H1 (cell line): ENCODE results near the gene SLX9. TPM values are rescaled to one million over a fixed set of nuclear protein-coding genes. Genes with fewer than 3 reads are reported as not detected.

ENCODE experiments used
- CTCF ChIA-PET: fragments of 300-600 bp; sonication (Branson Sonifier 250); formaldehyde crosslinking; loops from one replicate; lab custom pipeline; 2021; ENCODE audit not compliant: partially characterized antibody; lab: Charles Lee
- POLR2A ChIA-PET: fragments of 300-600 bp; sonication (Branson Sonifier 250); formaldehyde crosslinking; loops from one replicate; lab custom pipeline; 2021; ENCODE audit warnings: inconsistent platforms; ENCODE audit not compliant: partially characterized antibody; lab: Charles Lee
- DNase-seq, 2 experiments: peaks; one replicate each; pipeline versions ENCODE4 v3.0.0 to v3.0.0-alpha.2; 2010 to 2022; ENCODE audit warnings: low spot score in 2 of 2, low read depth in 1 of 2, mixed read lengths in 1 of 2
- FAIRE-seq: peaks from 2 replicates; lab custom pipeline; 2011; peaks lifted over from hg19 to GRCh38; lab: Jason Lieb, UNC
- H2AFZ ChIP-seq: 2 replicates; pipeline ENCODE4 v1.8.1; 2012; ENCODE audit warnings: low read length, inconsistent platforms
- H2AK5ac ChIP-seq: 2 replicates; pipeline ENCODE4 v1.6.1; 2013; ENCODE audit warnings: low read depth, low read length
- H2BK120ac ChIP-seq: replicated peaks from 2 replicates; pipeline ENCODE3; 2013; ENCODE audit warnings: low read depth, low read length, inconsistent platforms
- H2BK12ac ChIP-seq: 2 replicates; pipeline ENCODE4 v1.6.1; 2013; ENCODE audit warnings: low read depth, low read length
- H2BK15ac ChIP-seq: 2 replicates; pipeline ENCODE4 v1.6.1; 2013; ENCODE audit warnings: low read length
- H2BK20ac ChIP-seq: 2 replicates; pipeline ENCODE4 v1.6.1; 2013; ENCODE audit warnings: low read length
- H2BK5ac ChIP-seq: 2 replicates; pipeline ENCODE4 v1.6.1; 2013; ENCODE audit warnings: low read depth, low read length
- H3K14ac ChIP-seq: 2 replicates; pipeline ENCODE4 v1.6.1; 2013; ENCODE audit warnings: inconsistent platforms; ENCODE audit not compliant: insufficient read length
- H3K18ac ChIP-seq: 2 replicates; pipeline ENCODE4 v1.6.1; 2013; ENCODE audit warnings: low read length; ENCODE audit errors: extremely low read depth
- H3K23ac ChIP-seq: 2 replicates; pipeline ENCODE4 v1.6.1; 2013; ENCODE audit warnings: inconsistent platforms; ENCODE audit not compliant: insufficient read length
- H3K23me2 ChIP-seq: 2 replicates; pipeline ENCODE4 v1.6.1; 2013; ENCODE audit warnings: low read depth, low read length
- H3K27ac ChIP-seq: 2 replicates; pipeline ENCODE4 v1.6.1; 2011; ENCODE audit warnings: low read depth, low read length, inconsistent platforms
- H3K27me3 ChIP-seq, 4 experiments: replicated peaks in 1 of 4; 1 replicate in 1 of 4; 2 replicates in 3 of 4; pipeline versions ENCODE4 v1.6.1 to v1.8.1; 2011 to 2013; ENCODE audit warnings: low read length in 3 of 4, mild to moderate bottlenecking in 3 of 4, inconsistent platforms in 2 of 4, mixed read lengths in 2 of 4, moderate library complexity in 1 of 4; ENCODE audit not compliant: control insufficient read depth in 3 of 4, insufficient read depth in 3 of 4; ENCODE audit errors: extremely low read depth in 1 of 4
- H3K36me3 ChIP-seq, 4 experiments: 2 replicates each; pipeline versions ENCODE4 v1.6.1 to v1.8.1; 2011 to 2013; ENCODE audit warnings: mild to moderate bottlenecking in 4 of 4, low read length in 3 of 4, moderate library complexity in 2 of 4, control low read depth in 1 of 4, inconsistent platforms in 1 of 4; ENCODE audit not compliant: insufficient read depth in 4 of 4, control insufficient read depth in 2 of 4
- H3K4ac ChIP-seq: replicated peaks from 2 replicates; pipeline ENCODE3; 2013; ENCODE audit warnings: low read length, low read depth, mixed read lengths, inconsistent platforms; ENCODE audit not compliant: insufficient read length
- H3K4me1 ChIP-seq, 4 experiments: replicated peaks in 1 of 4; 1 replicate in 1 of 4; 2 replicates in 3 of 4; pipeline versions ENCODE4 v1.6.1 to v1.8.1; 2011 to 2013; ENCODE audit warnings: low read length in 3 of 4, inconsistent platforms in 2 of 4, mixed read lengths in 1 of 4; ENCODE audit not compliant: insufficient read depth in 4 of 4, control insufficient read depth in 3 of 4
- H3K4me2 ChIP-seq, 2 experiments: 2 replicates each; pipeline versions ENCODE4 v1.6.1 to v1.8.1; 2011 to 2013; ENCODE audit warnings: low read depth in 2 of 2, low read length in 2 of 2, control low read depth in 1 of 2, inconsistent platforms in 1 of 2, mild to moderate bottlenecking in 1 of 2; ENCODE audit not compliant: insufficient read depth in 1 of 2
- H3K4me3 ChIP-seq, 4 experiments: fragments of 200-600, 300-600 bp in 1 of 4; sonication (generic), shearing (Covaris generic), sonication (Bioruptor Twin) in 1 of 4; 2 replicates each; pipeline versions ENCODE4 v1.5.1 to v1.8.1; 2011 to 2016; ENCODE audit warnings: low read length in 4 of 4, low read depth in 3 of 4, control low read depth in 2 of 4, inconsistent platforms in 2 of 4, mild to moderate bottlenecking in 2 of 4, mixed read lengths in 1 of 4, moderate library complexity in 1 of 4; ENCODE audit not compliant: insufficient read depth in 2 of 4; ENCODE audit errors: extremely low read depth in 1 of 4
- H3K56ac ChIP-seq: replicated peaks from 2 replicates; pipeline ENCODE3; 2013; ENCODE audit warnings: low read depth, mild to moderate bottlenecking, mixed read lengths, low read length, inconsistent platforms; ENCODE audit not compliant: insufficient read length
- H3K79me1 ChIP-seq: 2 replicates; pipeline ENCODE4 v1.6.1; 2013; ENCODE audit warnings: low read depth, low read length, control low read depth
- H3K79me2 ChIP-seq, 2 experiments: 2 replicates each; pipeline versions ENCODE4 v1.6.1 to v1.8.1; 2012 to 2013; ENCODE audit warnings: low read length in 2 of 2, mild to moderate bottlenecking in 2 of 2, inconsistent platforms in 1 of 2; ENCODE audit not compliant: insufficient read depth in 2 of 2, control insufficient read depth in 1 of 2
- H3K9ac ChIP-seq, 4 experiments: replicated peaks in 1 of 4; 1 replicate in 1 of 4; 2 replicates in 3 of 4; pipeline versions ENCODE4 v1.6.1 to v1.8.1; 2011 to 2013; ENCODE audit warnings: low read depth in 3 of 4, low read length in 3 of 4, control low read depth in 2 of 4, mild to moderate bottlenecking in 2 of 4, moderate library complexity in 2 of 4, inconsistent platforms in 1 of 4; ENCODE audit errors: extremely low read depth in 1 of 4
- H3K9me3 ChIP-seq, 2 experiments: 2 replicates each; pipeline versions ENCODE4 v1.6.1 to v1.8.1; 2012 to 2013; ENCODE audit warnings: mild to moderate bottlenecking in 2 of 2, moderate library complexity in 2 of 2, control low read depth in 1 of 2, inconsistent platforms in 1 of 2, low read depth in 1 of 2, low read length in 1 of 2, mixed read lengths in 1 of 2; ENCODE audit not compliant: insufficient read depth in 2 of 2
- H4K20me1 ChIP-seq, 2 experiments: replicated peaks in 1 of 2; 2 replicates each; pipeline versions ENCODE3 to v1.8.1; 2011 to 2013; ENCODE audit warnings: inconsistent platforms in 2 of 2, low read length in 2 of 2, mild to moderate bottlenecking in 1 of 2; ENCODE audit not compliant: insufficient read depth in 2 of 2, control insufficient read depth in 1 of 2
- H4K5ac ChIP-seq: 2 replicates; pipeline ENCODE4 v1.6.1; 2013; ENCODE audit warnings: low read length, low read depth, mixed read lengths, inconsistent platforms; ENCODE audit not compliant: insufficient read length
- H4K8ac ChIP-seq: 2 replicates; pipeline ENCODE4 v1.8.0; 2013; ENCODE audit warnings: mild to moderate bottlenecking, moderate library complexity, low read length, inconsistent platforms; ENCODE audit not compliant: insufficient read depth; ENCODE audit errors: extremely low read depth
- H4K91ac ChIP-seq: replicated peaks from 2 replicates; pipeline ENCODE3; 2013; ENCODE audit warnings: low read length, mixed read lengths, inconsistent platforms; ENCODE audit not compliant: insufficient read length
- ASH2L ChIP-seq: fragments of 200-600, 300-600 bp; sonication (generic); IDR thresholded peaks from one replicate; pipeline ENCODE4 v1.7.1; 2017; ENCODE audit warnings: low read length
- CBX8 ChIP-seq: fragments of 300-800, 300-1000 bp; sonication (generic); IDR thresholded peaks from 2 replicates; pipeline ENCODE4 v1.7.1; 2016; ENCODE audit warnings: low read depth, low read length, borderline replicate concordance
- CHD1 ChIP-seq: IDR thresholded peaks from 2 replicates; pipeline ENCODE4 v1.6.1; 2012; ENCODE audit warnings: low read depth, low read length, improper control_type of control experiment
- CREB1 ChIP-seq: IDR thresholded peaks from 2 replicates; pipeline ENCODE4 v1.6.1; 2012; ENCODE audit warnings: inconsistent platforms
- JUN ChIP-seq: IDR thresholded peaks from 2 replicates; pipeline ENCODE4 v1.6.1; 2011; ENCODE audit warnings: low read depth, mild to moderate bottlenecking, improper control_type of control experiment, low read length
- JUND ChIP-seq: IDR thresholded peaks from 2 replicates; pipeline ENCODE4 v1.6.1; 2011; ENCODE audit warnings: mild to moderate bottlenecking, improper control_type of control experiment, low read length
- NRF1 ChIP-seq: IDR thresholded peaks from 2 replicates; pipeline ENCODE4 v1.6.1; 2011; ENCODE audit warnings: mild to moderate bottlenecking, low read depth, low read length, improper control_type of control experiment
- RBBP5 ChIP-seq: IDR thresholded peaks from 2 replicates; pipeline ENCODE4 v1.7.1; 2012; ENCODE audit warnings: low read depth, mild to moderate bottlenecking, inconsistent platforms, low read length, moderate library complexity, borderline replicate concordance
- RFX5 ChIP-seq: IDR thresholded peaks from 2 replicates; pipeline ENCODE4 v1.6.1; 2011; ENCODE audit warnings: low read depth, low read length, improper control_type of control experiment, borderline replicate concordance
- SP2 ChIP-seq: IDR thresholded peaks from 2 replicates; pipeline ENCODE4 v1.6.1; 2012; ENCODE audit warnings: mild to moderate bottlenecking, low read length, inconsistent platforms
- SP4 ChIP-seq: IDR thresholded peaks from 2 replicates; pipeline ENCODE4 v1.6.1; 2012; ENCODE audit warnings: low read length, inconsistent platforms
- TBP ChIP-seq: IDR thresholded peaks from 2 replicates; pipeline ENCODE4 v1.6.1; 2011; ENCODE audit warnings: low read depth, low read length, improper control_type of control experiment
- TEAD4 ChIP-seq: IDR thresholded peaks from 2 replicates; pipeline ENCODE4 v1.6.1; 2012; ENCODE audit warnings: low read depth, low read length, inconsistent platforms, mixed read lengths
- YY1 ChIP-seq: IDR thresholded peaks from 2 replicates; pipeline ENCODE4 v1.6.1; 2011; ENCODE audit warnings: low read depth, mild to moderate bottlenecking, low read length
- ZNF274 ChIP-seq: IDR thresholded peaks from 2 replicates; pipeline ENCODE4 v1.7.0; 2012; ENCODE audit warnings: low read length, borderline replicate concordance; ENCODE audit errors: extremely low read depth
- WGBS, 2 experiments: shearing (Covaris generic) in 1 of 2; methylation state at CpG; one replicate each; pipeline versions ENCODE4 v1.1.6 to v1.1.7; 2013 to 2015; ENCODE audit warnings: low lambda C conversion rate in 2 of 2, mixed read lengths in 2 of 2, inconsistent platforms in 1 of 2, low coverage in 1 of 2, missing lambda C conversion rate in 1 of 2; ENCODE audit not compliant: insufficient replicate concordance in 2 of 2, insufficient coverage in 1 of 2, insufficient read length in 1 of 2; ENCODE audit errors: extremely low coverage in 1 of 2, missing lambda C conversion rate in 1 of 2; 5-methylcytosine and 5-hydroxymethylcytosine counted together
- polyA plus RNA-seq, 7 experiments: library from polyadenylated mRNA; depleted of rRNA in 3 of 7; stranded (reverse) in 5 of 7; unstranded in 2 of 7; fragments of >200 nt in 5 of 7; fragments of 200-250 nt in 2 of 7; gene quantifications; 1 replicate in 5 of 7; 2 replicates in 1 of 7; 4 replicates in 1 of 7; pipeline versions ENCODE4 v1.2.1 to v1.2.3, GENCODE V29; 2011 to 2013; ENCODE audit warnings: missing spikeins in 2 of 7, mixed read lengths in 2 of 7
- total RNA-seq: library from RNA; stranded (reverse); fragmentation: NEBNext Ultra II Directional; extraction: Animal tissue kit (Norgen Biotek cat#: 25700); gene quantifications from 2 replicates; pipeline ENCODE4 v1.2.1, GENCODE V29; 2021
- TF ChIP-seq, protein P1 (sequence below): IDR thresholded peaks from 2 replicates; pipeline ENCODE4 v1.6.1; 2011; ENCODE audit warnings: low read length, improper control_type of control experiment

Gene SLX9
- total and polyA plus RNA-seq, 2 of the 8 experiments (the other 6 are each of a cell fraction or from before 2014, with no cell fraction given): 17.7 to 57.3 TPM

GRCh38 chr21:44974676-44975075 is 34.8 kb downstream of the SLX9 start:
- no peaks in the 10 kb centered on the region for H3K23me2 ChIP-seq
- 87% methylated on average over 8 of the region's 17 CpGs; no CpG with 5 or more reads in 1 of the 2 experiments for WGBS, 2 experiments
- H3K36me3 ChIP-seq: peaks cover 0 to 7% (median 5%) of the 10 kb centered on the region in 4 experiments; a peak in 5 of 8 replicates
- TF ChIP-seq TBP (no peak), SP4 (no peak), SP2 (no peak), ZNF274 (no peak), JUND (no peak), NRF1 (no peak), CREB1 (no peak), RBBP5 (no peak), CHD1 (no peak), JUN (no peak), CBX8 (no peak), ASH2L (no peak), TEAD4 (no peak), RFX5 (no peak), YY1 (no peak)
- TF ChIP-seq, protein P1, sequence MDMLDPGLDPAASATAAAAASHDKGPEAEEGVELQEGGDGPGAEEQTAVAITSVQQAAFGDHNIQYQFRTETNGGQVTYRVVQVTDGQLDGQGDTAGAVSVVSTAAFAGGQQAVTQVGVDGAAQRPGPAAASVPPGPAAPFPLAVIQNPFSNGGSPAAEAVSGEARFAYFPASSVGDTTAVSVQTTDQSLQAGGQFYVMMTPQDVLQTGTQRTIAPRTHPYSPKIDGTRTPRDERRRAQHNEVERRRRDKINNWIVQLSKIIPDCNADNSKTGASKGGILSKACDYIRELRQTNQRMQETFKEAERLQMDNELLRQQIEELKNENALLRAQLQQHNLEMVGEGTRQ: no peak

More at GRCh38 chr21:44974676-44975075, 34.8 kb downstream of the SLX9 start:
- Histone ChIP-seq H4K20me1 (peaks cover 12% of the 10 kb centered on the region in 2 experiments), H3K27ac (no peak overlapping the region), H4K5ac (no peak overlapping the region), H2BK120ac (no peak overlapping the region), H3K4ac (no peak overlapping the region), H3K4me1 (no peaks in the 10 kb centered on the region; a peak in 1 of 7 replicates), H3K14ac (no peak overlapping the region), H3K18ac (no peak overlapping the region), H3K27me3 (no peaks in the 10 kb centered on the region), H3K9me3 (no peaks in the 10 kb centered on the region), H3K4me3 (no peak overlapping the region), H3K9ac (no peak overlapping the region), H2BK5ac (no peak overlapping the region), H2AFZ (no peak overlapping the region), H2BK12ac (no peak overlapping the region), H2BK15ac (no peak overlapping the region), H4K8ac (no peak overlapping the region), H3K79me1 (no peaks in the 10 kb centered on the region), H2BK20ac (no peak overlapping the region), H3K79me2 (no peaks in the 10 kb centered on the region), H3K56ac (no peak overlapping the region), H3K4me2 (no peak overlapping the region), H4K91ac (no peak overlapping the region), H2AK5ac (no peak overlapping the region), H3K23ac (no peak overlapping the region)
- ChIA-PET POLR2A (no interaction called here), CTCF (interaction anchor here (0.6 to 3.3 kb wide), 4 partner anchors 15 to 163 kb away, joined by 3 to 16 read pairs (median 3); no protein-coding TSS in a partner anchor)
- FAIRE-seq: no peak
- DNase-seq: no peak
